DMS 273 (cell line): Measurements from ENCODE around the gene ALS2.

Source experiments
- DNase-seq: peaks from one replicate; lab custom pipeline; 2025; ENCODE audit not compliant: unreplicated experiment; lab: John Stamatoyannopoulos, UW

ALS2 gene

GRCh38 chr2:201758873-201759272 is 21.9 kb downstream of the ALS2 start:
- no peak for DNase-seq

DNA sequence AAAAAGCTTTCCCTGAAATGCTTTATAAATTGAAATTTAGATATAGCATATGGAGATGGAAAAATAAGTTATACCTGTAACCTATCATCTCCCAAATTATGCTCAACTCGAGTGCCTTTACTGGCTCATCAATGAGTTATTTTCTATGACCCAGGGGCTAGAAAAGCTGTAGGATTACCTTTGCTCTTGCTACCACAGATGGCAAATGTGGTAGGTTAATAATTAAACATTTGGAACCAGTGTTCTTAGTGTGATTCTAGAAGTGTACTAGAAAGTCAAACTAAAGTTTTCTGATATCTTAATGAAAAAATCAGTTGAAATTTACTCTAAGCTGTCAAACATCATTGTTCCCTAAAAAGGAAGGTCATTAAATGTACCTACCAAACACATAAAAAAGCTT is 22.5 kb downstream of the ALS2 start:
- no peak for DNase-seq

- DNase-seq, result no peak
Observed at GRCh38 chr2:201754717-201755415, 25.9 kb downstream of the ALS2 start.

DNA sequence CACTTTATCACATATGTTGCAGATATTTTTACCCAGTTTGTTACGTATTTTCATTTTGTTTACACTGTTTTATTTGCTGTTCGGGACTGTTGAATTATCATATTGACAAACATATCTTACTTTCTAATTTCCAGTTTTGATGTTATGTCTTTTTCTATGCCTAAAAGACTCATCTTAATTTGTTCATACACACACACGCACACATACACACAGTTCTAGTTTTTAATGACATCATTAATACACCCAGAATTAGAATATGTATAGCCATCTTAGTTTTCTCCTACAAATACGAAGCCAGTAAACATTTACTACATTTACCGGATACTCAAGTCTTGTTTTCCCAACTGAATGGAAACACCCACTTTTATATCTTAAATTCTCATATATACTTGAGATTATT is 29.2 kb downstream of the ALS2 start:
- no peak for DNase-seq

DNA sequence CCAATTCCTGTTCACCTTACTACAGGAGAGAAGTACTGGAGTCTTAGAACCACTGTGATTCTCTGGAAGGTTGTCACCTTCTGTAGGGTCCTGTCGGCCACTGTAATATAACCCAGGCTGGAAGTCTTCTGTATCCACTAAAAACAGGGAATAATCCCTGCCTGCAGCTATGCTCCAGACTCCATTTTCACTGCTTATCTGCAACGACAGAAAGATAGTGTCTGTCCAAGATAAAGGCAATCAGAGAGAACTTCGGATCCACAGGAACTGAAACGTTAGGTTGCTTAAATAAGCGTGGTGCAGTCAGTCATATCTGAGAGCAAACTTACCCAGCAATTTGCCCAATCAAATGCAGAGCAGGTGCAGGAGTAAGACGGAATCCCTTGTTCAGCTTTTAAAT is 34.2 kb downstream of the ALS2 start:
- DNase-seq, result no peak

DNA sequence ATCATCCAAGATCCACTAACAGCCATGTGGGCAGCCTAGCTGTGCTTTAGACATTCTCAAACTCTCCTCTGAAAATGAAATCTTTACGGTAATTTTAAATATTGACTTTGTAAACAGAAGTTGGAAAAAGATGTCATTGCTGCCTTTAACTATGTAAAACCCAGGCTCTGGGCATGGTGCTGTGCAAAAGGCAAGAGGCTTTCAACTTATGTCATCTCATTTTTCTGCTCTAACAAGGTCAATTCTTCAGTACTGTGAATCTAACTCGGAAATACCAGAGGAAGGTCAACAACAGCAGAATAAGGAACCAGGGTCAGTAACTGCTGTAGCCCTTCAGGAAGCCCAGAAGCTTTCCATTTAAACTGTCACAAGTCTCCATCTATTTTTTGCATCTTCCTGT is 45.2 kb downstream of the ALS2 start:
- no peak for DNase-seq

DNA sequence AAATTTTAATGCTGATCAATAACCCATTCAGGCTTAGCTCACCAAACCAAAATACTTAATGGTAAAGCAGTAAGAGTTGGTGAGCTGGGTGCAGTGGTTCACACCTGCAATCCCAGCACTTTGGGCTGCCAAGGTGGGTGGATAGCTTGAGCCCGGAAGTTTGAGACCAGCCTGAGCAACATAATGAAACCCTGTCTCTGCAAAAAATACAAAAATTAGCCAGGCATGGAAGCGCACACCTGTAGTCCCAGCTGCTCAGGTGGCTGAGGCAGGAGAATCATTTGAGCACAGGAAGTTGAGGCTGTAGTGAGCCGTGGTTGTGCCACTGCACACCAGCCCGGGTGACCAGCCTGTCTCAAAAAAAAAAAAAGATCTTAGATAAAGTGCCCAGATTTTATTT is 46.6 kb downstream of the ALS2 start:
- no peak for DNase-seq

- no peak for DNase-seq
Observed at GRCh38 chr2:201733544-201733943, 47.2 kb downstream of the ALS2 start.

GRCh38 chr2:201730651-201731285 is 50.0 kb downstream of the ALS2 start:
- DNase-seq, result no peak

DNA sequence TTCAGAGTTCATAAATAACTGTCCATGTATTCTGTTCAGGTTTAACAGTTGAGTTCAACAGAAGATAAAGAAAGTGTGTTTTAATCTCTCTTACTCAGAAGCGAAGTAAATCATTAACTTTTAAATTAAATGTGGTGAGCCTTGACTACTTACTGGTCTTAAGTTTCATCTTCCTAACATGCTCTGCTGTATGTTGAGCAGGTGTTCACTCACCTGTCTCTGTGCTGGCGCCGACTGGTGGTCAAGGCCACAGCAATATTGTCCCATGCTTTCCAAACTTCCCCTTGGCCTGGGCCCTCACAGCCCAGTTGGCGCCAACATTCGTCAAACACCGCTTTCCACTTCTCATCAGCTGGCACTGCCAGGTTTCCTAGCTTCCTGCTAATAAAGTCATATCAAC is 65.3 kb downstream of the ALS2 start:
- no peak for DNase-seq

DNA sequence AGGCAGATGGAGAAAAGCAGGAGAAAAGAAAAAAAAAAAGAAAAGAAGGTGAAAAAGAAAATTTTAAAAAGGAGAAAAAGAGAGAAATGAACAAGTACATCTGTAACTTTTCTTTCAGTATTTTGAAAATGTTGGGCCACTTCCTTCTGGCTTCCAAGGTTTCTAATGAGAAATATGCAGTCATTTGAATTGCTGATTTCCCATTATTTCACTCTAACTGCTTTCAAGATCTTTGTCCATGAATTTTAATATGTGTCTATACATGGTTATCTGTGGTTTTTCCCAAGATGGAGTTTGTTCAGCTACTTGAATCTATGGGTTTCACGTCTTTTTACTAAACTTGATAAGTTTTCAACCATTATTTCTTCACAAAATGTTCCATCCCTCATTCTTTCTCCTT is 68.0 kb downstream of the ALS2 start:
- no peak for DNase-seq

DNA sequence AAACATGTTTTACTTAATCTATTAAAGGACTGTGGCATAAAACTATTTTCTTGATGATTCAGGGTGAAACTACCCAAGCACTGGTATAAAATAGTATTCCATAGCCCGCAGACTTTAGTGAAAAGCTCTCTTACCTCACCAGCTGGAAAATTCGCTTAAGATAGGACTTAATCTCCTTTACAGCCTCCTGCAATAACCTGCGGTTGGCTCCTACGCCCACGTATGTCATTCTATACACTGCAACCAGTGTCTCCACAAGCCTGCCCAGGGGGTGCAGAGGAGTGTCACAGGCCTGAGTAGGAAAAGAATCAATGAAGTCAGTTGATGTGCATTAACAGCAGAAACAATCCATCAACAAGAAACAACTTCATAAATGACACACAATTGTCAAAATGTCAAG is 71.0 kb downstream of the ALS2 start:
- DNase-seq, result no peak

GRCh38 chr2:201709049-201709448 is 71.7 kb downstream of the ALS2 start:
- DNase-seq, result no peak

GRCh38 chr2:201707753-201708152 is 73.0 kb downstream of the ALS2 start:
- DNase-seq, result peak; percentile 8

DNA sequence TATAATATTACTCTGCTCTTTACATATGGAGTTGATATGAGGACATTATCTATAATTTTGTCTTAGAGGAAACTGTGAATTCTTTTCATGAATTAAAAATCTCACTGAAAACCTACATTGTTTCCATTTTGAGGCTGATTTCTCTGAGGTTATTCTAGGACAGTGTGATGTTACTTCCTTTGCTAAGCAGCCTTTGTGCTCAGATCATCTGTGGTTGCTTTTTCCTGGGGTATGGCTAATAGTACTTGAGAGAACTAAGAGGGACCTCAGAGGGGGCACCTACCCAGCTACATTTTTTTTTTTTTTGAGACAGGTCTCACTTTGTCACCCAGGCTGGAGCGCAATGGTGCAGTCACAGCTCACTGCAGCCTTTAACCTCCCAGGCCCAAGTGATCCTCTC is 73.6 kb downstream of the ALS2 start:
- DNase-seq, result no peak

DNA sequence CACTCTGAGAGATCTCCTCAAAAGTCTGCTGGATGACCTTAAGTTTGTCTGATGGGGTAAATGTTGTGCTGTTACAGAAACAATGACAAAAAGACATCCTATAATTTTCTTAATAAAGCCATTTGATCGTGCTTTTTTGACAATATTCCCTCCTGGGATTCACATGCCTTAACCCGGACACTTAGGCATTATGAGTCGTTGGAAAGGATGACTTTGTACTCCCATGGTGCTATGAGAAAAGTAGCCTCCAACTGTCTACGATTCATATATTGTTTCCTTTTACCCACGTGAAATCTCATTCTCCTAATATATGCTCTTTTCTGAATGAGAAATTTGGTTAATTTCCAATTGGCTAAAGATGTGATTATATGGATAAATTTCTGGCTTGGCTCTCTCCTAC is 76.2 kb downstream of the ALS2 start:
- no peak for DNase-seq

DNA sequence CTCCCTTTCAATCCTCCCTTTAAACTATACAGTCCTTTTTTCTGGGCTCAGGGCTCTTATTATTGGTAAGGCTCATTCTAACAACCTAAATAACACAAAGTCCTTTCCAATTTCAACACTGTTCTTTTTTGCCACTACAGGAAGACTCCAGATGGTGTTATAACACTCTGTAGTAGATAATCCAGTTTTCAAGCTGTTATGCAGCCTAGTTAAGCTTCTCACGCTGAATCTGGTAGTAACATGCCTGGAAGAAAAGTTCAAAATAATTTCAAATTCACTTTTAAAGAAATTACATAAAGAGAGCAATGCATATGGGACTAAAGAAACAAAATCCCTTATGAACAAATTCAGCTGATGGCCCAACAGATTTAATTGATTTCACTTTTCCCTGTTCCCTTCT is 79.1 kb downstream of the ALS2 start:
- DNase-seq, result peak; percentile 21

GRCh38 chr2:201699416-201699815 is 81.3 kb downstream of the ALS2 start:
- DNase-seq, result no peak

DNA sequence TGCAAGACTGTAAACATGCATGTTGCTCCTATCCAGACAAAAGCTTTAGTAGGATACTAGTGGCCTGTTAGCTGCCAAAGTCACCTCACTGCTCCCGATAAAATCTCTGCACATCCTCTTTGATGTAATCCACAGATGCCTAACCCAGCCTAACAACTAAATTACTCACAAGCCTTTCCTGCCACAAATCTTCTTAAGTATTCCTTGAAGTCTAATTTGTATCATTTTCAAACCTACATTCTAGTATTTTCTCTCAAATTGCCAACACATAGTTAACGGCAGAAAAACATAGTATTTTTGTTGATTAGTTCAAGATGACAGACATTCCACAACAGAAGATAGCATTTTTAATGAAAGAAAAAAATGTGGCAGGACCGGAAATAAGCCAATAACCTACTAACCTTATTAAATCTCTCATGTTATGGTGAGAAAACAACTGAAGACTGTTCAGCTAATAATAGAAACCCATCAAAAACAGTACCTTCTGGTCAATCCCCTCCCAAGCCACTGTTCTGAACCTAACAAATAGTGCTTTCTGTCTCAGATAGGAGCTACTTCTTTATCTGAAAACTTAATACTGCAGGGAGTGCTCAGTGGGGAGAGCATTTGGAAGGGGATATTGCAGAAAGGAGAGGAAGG is 82.0 kb downstream of the ALS2 start, which contains the start of gene MPP4:
Gene MPP4 (minus strand): TSS at position 57 of the 639 bp plus-strand sequence. CDS start 4,690 bp downstream, outside the sequence.
- DNase-seq, result no peak

DNA sequence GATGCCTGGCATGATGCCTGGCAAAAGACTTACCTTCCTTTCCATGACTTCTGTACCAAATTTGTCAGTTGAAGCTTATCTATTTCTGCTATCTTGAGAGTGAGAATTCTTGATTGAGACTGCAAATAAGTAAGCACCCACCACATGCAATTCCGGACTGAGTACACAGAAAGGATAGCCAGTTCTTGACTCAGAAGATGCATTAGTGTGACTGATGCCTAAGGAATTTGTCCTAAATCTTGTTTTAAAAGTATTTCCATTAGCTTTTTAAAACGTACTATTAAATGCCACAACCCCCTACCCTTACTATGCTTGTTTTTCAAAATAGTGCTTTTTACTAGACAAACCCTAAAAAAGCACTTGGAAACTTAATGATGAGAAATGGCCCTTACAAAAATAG is 82.8 kb downstream of the ALS2 start:
- DNase-seq, result no peak

GRCh38 chr2:201696151-201696659 is 84.5 kb downstream of the ALS2 start:
- no peak for DNase-seq

DNA sequence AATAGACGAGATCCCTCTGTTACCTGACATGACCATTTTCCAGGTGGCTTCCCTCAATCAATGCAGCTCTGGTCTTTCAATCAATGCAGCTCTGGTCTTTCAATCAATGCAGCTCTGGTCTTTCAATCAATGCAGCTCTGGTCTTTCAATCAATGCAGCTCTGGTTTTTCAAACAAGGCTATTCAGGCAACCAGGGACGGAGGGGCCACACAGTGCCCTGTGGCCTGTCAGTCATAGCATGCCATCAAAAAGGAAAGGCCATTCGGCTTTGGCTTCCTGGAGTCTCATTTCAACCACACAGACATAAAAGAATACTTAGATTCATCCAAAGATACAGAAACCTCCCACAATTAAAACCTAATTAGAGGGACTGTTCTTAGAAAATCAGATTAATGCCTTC is 95.6 kb downstream of the ALS2 start:
- DNase-seq, result no peak
